IMR-90 (cell line): Measurements from ENCODE around the gene DLG5.

Experiments used
- BHLHE40 ChIP-seq: fragments of 150-350 bp; IDR thresholded peaks from 2 replicates; pipeline ENCODE4 v1.6.1; 2016; ENCODE audit warnings: mild to moderate bottlenecking, low read depth, low read length
- CEBPB ChIP-seq: IDR thresholded peaks from 2 replicates; pipeline ENCODE4 v1.6.1; 2012; ENCODE audit warnings: low read depth, low read length, improper control_type of control experiment
- FOS ChIP-seq: fragments of 150-350 bp; IDR thresholded peaks from 2 replicates; pipeline ENCODE4 v1.6.1; 2016; ENCODE audit warnings: low read depth, low read length
- MAFK ChIP-seq: IDR thresholded peaks from 2 replicates; pipeline ENCODE4 v1.6.1; 2012; ENCODE audit warnings: low read depth, low read length, improper control_type of control experiment
- MAZ ChIP-seq: IDR thresholded peaks from 2 replicates; pipeline ENCODE4 v1.6.1; 2012; ENCODE audit warnings: low read depth, mild to moderate bottlenecking, low read length, improper control_type of control experiment, moderate library complexity, borderline replicate concordance
- MXI1 ChIP-seq: IDR thresholded peaks from 2 replicates; pipeline ENCODE4 v1.6.1; 2012; ENCODE audit warnings: low read depth, mild to moderate bottlenecking, low read length, moderate library complexity, borderline replicate concordance
- NFE2L2 ChIP-seq: fragments of 150-350 bp; IDR thresholded peaks from 2 replicates; pipeline ENCODE4 v1.6.1; 2016; ENCODE audit warnings: low read depth, mild to moderate bottlenecking, low read length
- POLR2A ChIP-seq: IDR thresholded peaks from 2 replicates; pipeline ENCODE4 v1.6.1; 2012; ENCODE audit warnings: mild to moderate bottlenecking, low read depth, low read length
- RCOR1 ChIP-seq: IDR thresholded peaks from 2 replicates; pipeline ENCODE4 v1.6.1; 2012; ENCODE audit warnings: mild to moderate bottlenecking, low read length, improper control_type of control experiment; ENCODE audit not compliant: insufficient replicate concordance
- RFX5 ChIP-seq: IDR thresholded peaks from 2 replicates; pipeline ENCODE4 v1.8.0; 2012; ENCODE audit warnings: low read depth, mild to moderate bottlenecking, low read length, moderate library complexity
- SMC3 ChIP-seq: fragments of 150-350 bp; IDR thresholded peaks from 2 replicates; pipeline ENCODE4 v1.6.1; 2016; ENCODE audit warnings: low read depth, mild to moderate bottlenecking, antibody characterized with exemption, low read length, moderate library complexity
- TF ChIP-seq, protein P1 (sequence below): conservative IDR thresholded peaks from 2 replicates; pipeline ENCODE4 v1.5.1; 2012; ENCODE audit warnings: mild to moderate bottlenecking, low read depth, low read length, improper control_type of control experiment
- TF ChIP-seq, protein P2 (sequence below): fragments of 150-350 bp; IDR thresholded peaks from 2 replicates; pipeline ENCODE4 v1.6.1; 2017; ENCODE audit warnings: mild to moderate bottlenecking, antibody characterized with exemption, low read length, low read depth

DNA sequence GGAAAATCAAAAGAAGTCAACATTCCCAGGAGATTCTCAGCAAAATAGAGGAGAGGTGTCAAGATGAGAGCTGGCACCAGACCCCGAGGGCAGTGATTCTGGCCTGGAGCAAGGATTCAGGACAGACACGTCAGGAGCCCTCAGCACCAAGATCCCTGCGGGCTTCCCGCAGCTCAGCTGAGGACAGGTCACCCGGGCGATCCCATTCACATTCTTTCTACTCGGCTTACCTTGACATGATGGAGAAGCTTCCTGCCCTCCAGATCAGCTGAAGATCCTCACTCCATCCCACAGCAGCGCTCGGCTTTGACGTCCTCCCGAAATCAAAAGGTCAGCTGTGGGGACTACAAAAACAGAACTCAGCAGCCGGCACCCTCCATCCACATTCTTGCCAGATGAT lies 139.1 kb downstream of the DLG5 start:
- TF ChIP-seq, protein P1, sequence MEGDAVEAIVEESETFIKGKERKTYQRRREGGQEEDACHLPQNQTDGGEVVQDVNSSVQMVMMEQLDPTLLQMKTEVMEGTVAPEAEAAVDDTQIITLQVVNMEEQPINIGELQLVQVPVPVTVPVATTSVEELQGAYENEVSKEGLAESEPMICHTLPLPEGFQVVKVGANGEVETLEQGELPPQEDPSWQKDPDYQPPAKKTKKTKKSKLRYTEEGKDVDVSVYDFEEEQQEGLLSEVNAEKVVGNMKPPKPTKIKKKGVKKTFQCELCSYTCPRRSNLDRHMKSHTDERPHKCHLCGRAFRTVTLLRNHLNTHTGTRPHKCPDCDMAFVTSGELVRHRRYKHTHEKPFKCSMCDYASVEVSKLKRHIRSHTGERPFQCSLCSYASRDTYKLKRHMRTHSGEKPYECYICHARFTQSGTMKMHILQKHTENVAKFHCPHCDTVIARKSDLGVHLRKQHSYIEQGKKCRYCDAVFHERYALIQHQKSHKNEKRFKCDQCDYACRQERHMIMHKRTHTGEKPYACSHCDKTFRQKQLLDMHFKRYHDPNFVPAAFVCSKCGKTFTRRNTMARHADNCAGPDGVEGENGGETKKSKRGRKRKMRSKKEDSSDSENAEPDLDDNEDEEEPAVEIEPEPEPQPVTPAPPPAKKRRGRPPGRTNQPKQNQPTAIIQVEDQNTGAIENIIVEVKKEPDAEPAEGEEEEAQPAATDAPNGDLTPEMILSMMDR: no peak
- TF ChIP-seq NFE2L2: no peak
- TF ChIP-seq, protein P2, sequence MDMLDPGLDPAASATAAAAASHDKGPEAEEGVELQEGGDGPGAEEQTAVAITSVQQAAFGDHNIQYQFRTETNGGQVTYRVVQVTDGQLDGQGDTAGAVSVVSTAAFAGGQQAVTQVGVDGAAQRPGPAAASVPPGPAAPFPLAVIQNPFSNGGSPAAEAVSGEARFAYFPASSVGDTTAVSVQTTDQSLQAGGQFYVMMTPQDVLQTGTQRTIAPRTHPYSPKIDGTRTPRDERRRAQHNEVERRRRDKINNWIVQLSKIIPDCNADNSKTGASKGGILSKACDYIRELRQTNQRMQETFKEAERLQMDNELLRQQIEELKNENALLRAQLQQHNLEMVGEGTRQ: no peak
- TF ChIP-seq POLR2A: no peak
- no peak for TF ChIP-seq MXI1
- no peak for TF ChIP-seq RFX5
- no peak for TF ChIP-seq SMC3
- TF ChIP-seq MAZ: no peak
- no peak for TF ChIP-seq CEBPB
- no peak for TF ChIP-seq BHLHE40
- TF ChIP-seq RCOR1: no peak
- TF ChIP-seq MAFK: no peak
- TF ChIP-seq FOS: no peak
